NB4 (cell line): ENCODE data around the gene SSR1.

Experiments used
- CTCF ChIP-seq: IDR thresholded peaks from one replicate; pipeline ENCODE4 v1.5.1; 2012; ENCODE audit warnings: low read depth, low read length
- POLR2A ChIP-seq: IDR thresholded peaks from 2 replicates; pipeline ENCODE4 v1.6.1; 2011; ENCODE audit warnings: mild to moderate bottlenecking; ENCODE audit not compliant: insufficient read length; ENCODE audit errors: extremely low read depth

DNA sequence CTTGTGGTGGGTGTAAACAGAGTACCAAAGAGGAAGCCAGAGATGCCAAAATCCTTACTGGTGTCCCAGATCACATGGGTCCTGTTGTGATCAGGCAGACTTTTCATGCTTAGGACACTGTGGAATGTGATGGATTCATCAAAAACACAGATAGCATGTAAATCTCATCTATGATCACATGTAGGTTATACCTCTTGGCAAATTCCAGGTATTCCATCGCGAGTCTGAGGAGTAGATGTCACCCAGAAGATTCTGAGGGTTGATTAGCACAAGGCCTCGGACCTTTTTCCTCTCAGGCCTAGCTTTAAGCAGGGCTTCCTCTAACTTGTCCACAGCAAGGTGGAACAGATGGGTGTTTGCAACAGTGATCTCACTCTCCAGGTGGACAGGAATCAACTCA, 28.3 kb upstream of the SSR1 start:
- TF ChIP-seq CTCF = no peak
- no peak for TF ChIP-seq POLR2A
